Subcutaneous adipose tissue (tissue), 4 donors: ENCODE data around the gene LACRT. TPM values are rescaled to one million over a fixed set of nuclear protein-coding genes. Genes with fewer than 3 reads are reported as not detected.

ENCODE experiments used
- CTCF ChIP-seq: fragments of 450-650 bp; IDR thresholded peaks from one replicate; pipeline ENCODE4 v1.5.1; 2016; ENCODE audit warnings: low read depth, mild to moderate bottlenecking, control low read depth, antibody characterized with exemption, moderate library complexity
- total RNA-seq, 4 donors: library from RNA; depleted of rRNA; stranded (reverse); fragments of >200 nt; gene quantifications; one replicate each; pipeline ENCODE4 v1.1.0, GENCODE V29; 2016

Gene LACRT
- total RNA-seq, 4 donors from 2014 or later = not detected

GRCh38 chr12:54608156-54608555 is 26.5 kb downstream of the LACRT start:
- TF ChIP-seq CTCF = no peak

GRCh38 chr12:54606556-54606955 is 28.1 kb downstream of the LACRT start:
- TF ChIP-seq CTCF = no peak

GRCh38 chr12:54605138-54605970 is 29.3 kb downstream of the LACRT start:
- no peak for TF ChIP-seq CTCF

- no peak for TF ChIP-seq CTCF
Observed at GRCh38 chr12:54604436-54604835, 30.3 kb downstream of the LACRT start.

GRCh38 chr12:54603872-54604271 is 30.8 kb downstream of the LACRT start:
- TF ChIP-seq CTCF = no peak

GRCh38 chr12:54603173-54603814 is 31.4 kb downstream of the LACRT start:
- TF ChIP-seq CTCF = no peak

- no peak for TF ChIP-seq CTCF
Observed at GRCh38 chr12:54602661-54603060, 32.0 kb downstream of the LACRT start.
